Umbilical cord (tissue), 2 donors: ENCODE data around the gene TMEM182. TPM values are rescaled to one million over a fixed set of nuclear protein-coding genes. Genes with fewer than 3 reads are reported as not detected.

Experiments
- DNase-seq: peaks from one replicate; pipeline ENCODE4 v3.0.0-alpha.2; 2015; ENCODE audit warnings: low spot score
- total RNA-seq: library from RNA; depleted of rRNA; stranded (reverse); fragments of >200 nt; gene quantifications from one replicate; pipeline ENCODE4 v1.2.3, GENCODE V29; 2014; ENCODE audit warnings: low replicate concordance; ENCODE audit not compliant: insufficient read depth

TMEM182 gene
- total RNA-seq, 1 donor from 2014 or later: 20.2 TPM

GRCh38 chr2:102765061-102765460, 3.2 kb downstream of the TMEM182 start:
- DNase-seq: no peak

- no peak for DNase-seq
These were observed 6.4 kb downstream of the TMEM182 start for GRCh38 chr2:102768253-102768652.

DNA sequence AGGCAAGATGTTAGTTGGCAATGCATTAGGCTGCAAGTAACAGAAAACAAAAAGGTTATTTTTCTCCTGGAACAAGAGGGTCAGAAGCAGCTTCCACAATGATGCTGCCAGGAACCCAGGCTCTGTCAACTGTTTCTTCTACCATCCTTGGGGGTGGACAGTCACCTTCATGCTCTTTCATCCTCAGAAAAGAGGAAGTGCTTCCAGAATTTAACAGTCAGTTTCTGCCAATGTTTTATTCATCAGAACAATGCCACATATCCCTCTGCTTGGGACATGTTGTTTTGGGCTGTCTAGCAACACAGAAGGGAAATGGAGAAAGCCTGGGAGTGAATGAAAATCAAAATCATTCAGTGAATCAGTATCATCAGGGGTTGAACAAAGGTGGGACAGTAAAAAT, 7.1 kb downstream of the TMEM182 start:
- no peak for DNase-seq

GRCh38 chr2:102770506-102770905, 8.7 kb downstream of the TMEM182 start:
- no peak for DNase-seq

GRCh38 chr2:102771114-102771513, 9.3 kb downstream of the TMEM182 start:
- peak; percentile 25 for DNase-seq

GRCh38 chr2:102772659-102773058, 10.8 kb downstream of the TMEM182 start:
- no peak for DNase-seq

- no peak for DNase-seq
These were observed 11.4 kb downstream of the TMEM182 start for GRCh38 chr2:102773149-102773705.

DNA sequence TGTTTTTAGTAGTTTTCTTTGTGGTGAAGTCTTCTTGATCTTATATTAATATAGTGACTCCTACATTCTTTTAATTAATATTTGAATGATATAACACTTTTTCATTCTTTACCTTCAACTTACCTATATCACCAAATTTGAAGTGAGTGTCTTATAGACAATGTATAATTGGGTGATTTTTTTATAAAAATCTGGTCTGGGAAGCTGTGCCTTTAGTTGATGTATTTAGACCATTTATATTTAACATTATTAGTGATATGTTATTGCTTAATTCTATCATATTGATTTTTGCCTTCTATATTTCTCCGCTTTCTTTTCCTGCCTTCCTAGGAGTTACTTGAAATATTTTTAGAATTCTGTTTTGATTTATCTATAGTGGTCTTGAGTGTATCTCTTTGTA, 16.4 kb downstream of the TMEM182 start:
- DNase-seq: no peak

DNA sequence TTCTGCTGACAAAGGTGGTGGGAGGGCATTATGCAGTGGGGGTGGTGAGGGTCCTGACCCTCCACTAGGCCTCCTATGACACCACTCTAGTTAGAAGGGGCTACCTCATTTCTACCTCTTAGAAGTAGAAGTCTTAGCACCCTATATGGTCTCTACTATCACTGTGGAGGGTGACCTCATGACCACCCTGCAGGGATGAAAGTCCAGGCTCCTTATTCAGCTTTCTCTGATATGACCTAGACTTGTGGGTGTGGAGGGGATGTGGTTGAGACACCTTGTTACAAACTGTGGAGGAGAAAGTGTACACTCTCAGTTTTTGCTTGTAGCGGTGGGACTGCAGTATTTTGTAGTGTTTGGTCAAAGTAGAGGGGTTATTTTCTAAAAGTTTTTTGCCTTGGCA, 18.6 kb downstream of the TMEM182 start:
- DNase-seq: no peak

- no peak for DNase-seq
These were observed 20.4 kb downstream of the TMEM182 start for GRCh38 chr2:102782187-102782586.

- no peak for DNase-seq
These were observed 21.1 kb downstream of the TMEM182 start for GRCh38 chr2:102782933-102783332.

DNA sequence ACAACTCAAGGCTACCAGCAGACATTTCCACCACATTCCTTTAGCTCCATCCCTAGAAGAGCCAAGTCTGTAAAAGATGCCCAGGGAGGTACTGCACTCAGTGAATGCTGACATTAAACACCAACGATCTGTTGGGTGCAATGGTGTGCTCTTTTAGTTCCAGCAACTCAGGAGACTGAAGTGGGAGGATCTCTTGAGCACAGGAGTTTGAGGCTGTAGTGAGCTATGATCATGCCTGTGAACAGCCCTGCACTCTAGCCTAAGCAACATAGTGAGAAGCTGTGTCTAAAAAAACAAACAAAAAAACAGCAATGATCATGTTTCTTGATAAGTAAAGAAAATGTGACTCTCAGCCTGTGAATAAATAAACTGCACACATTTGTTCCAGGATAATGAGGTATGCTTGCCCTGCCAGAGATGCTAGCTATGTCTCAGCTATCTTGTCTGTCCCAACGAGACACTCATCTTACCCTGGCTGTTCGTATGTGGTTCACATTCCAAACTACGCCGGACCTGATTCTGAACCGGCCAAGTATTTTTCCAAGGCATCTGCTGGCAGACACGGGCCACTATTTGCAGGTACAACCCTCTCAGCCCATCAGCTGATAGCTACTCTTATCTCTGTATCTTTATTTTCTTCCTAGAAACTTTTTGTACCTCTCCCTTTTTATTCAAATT, 21.8 kb downstream of the TMEM182 start:
- DNase-seq: no peak

DNA sequence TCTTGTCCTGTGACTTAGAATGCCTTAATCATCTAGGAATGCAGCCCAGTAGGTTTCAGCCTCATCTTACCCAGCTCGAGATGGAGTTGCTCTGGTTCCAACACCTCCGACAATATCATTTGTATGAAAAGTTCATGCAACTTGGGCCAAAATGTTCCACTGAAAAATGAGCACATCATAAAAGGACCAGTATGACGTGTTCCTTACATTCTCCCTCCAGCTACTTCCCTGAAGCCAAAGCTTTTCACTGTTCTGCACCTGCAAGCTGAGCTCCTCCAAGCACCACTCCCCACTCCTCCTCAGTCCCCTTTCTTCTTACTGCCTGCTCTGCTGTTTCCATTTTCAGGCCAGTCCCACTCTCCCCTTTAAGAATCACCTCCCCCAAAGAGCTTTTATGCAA, 23.1 kb downstream of the TMEM182 start:
- DNase-seq: no peak

- no peak for DNase-seq
These were observed 26.5 kb downstream of the TMEM182 start for GRCh38 chr2:102788216-102788884.

GRCh38 chr2:102788885-102789260, 27.0 kb downstream of the TMEM182 start:
- DNase-seq: no peak

DNA sequence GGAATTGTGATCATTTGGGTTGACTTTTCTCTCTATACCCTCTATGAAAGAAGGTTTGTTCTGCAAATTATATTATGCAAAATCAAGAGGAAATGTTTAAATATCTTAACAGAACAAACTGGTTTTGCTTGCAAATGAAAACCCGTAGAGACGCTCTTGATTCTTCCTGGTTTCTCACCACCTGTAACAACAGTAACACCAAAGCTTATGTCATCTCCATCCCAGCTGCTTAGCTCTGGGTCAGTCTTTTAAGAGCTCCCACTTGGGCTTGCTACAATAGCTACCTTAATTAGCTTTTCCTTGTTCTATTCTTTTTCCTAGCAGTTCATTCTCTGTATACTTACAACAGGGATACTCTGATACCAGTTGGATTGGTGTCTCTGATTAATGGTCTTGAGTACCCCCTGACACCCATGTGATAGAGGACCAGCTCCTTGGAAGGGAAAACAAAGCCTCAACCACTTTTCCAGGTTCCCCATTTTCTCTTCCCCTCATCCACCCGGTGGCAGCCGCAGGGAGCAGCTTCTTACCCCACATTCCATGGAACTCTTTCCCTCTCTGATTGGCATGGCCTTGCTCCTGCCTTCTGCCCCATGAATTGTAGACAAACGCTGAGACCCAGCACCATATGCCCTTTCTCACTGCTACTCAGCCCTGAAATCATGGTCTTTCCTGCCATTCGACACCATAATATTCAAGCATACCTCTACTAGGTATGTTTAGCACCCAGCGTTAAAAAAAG, 27.7 kb downstream of the TMEM182 start:
- DNase-seq: no peak

DNA sequence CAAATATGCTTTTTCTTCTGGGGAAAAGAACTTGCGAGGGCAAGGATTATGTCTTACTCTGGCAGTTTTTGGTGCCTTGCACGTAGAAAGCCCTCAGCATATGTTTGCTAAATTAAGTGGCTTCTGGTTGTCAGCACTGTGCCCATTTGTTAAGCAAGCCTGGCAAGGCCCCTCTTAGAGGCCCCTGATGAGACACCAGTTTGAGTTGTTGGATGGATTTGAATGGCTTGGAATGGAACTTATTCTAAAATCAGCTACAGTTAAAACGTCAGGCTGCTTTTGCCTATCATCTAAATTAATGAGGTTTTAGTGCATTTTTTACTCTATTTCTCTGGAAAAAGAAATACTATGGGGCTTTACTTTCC, 28.2 kb downstream of the TMEM182 start:
- no peak for DNase-seq

DNA sequence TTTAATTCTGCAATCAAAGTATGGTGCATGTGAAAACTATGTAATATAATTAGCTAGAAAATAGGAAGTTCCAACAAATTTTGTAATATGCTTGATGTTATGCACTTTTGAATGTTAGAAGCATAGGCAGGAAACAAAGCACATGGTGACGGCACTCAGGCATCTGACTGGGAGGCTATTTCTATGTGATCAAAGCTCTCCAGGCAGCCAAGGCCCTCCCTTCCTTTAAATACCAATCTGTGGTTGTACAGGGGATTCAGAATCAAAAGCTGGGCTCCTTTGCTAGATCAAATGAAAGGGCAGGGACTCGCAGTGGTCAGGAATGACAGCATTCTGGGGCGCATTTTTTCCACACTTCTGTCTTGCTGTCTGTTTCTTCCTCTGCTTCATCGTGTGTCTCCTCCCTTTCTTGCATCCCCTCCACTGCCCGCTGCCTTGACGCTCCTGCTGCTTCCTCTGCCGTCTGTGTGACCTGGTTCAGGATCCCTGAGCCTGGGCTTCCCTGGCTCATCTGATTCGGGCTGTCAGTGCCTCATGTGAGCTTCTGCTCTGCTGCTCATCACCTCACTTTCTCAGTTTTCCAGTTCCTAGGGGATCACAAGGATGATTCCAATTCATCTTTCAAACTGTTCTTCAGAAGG, 30.9 kb downstream of the TMEM182 start:
- DNase-seq: no peak

DNA sequence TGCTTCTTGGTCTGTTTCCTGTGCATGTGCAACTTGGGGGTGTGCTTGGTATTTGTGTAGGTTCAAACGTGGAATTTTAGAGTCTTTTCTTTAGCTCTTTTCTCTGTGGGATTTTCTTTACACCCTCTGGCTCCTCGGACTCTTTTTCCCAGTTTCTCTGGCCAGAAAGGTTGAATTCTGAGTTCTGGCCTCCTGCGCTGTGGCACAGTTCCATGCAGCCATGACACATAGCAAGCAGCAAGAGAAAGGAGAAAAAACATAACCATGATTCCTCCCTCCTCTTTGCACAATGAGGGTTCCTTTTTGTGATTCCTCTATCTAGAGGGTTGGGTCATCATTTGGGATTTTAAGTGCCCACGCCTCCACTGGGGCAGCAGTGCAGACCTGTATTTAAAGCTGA, 33.8 kb downstream of the TMEM182 start:
- DNase-seq: no peak

- DNase-seq: no peak
These were observed 34.5 kb downstream of the TMEM182 start for GRCh38 chr2:102796337-102796736.

- DNase-seq: no peak
These were observed 35.7 kb downstream of the TMEM182 start for GRCh38 chr2:102797486-102797885.

- no peak for DNase-seq
These were observed 36.4 kb downstream of the TMEM182 start for GRCh38 chr2:102798181-102798580.
